ENCODE measurements around the gene AKNA.
"Not testable (repeated sequence)": the region's sequence is repeated elsewhere in the genome, so short reads cannot be mapped to it uniquely, and the experiment has no call there.

AKNA gene

DNA sequence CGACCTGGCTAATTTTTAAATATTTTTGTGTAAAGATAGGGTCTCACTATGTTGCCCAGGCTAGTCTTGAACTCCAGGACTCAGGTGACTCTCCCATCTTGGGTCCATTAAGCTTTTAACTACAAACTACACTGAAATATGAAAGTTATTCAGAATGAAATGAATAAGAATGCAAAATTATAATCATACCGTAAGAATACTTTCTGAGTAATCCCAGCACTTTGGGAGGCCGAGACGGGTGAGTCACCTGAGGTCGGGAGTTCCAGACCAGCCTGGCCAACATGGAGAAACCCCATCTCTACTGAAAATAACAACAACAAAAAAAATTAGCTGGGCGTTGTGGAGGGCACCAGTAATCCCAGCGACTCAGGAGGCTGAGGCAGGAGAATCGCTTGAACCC is 66.0 kb downstream of the AKNA start:
- H3K9me3 ChIP-seq (ENCODE audit: control insufficient read depth, insufficient read depth, low read length) = no peaks in the 10 kb centered on the region
- no peak overlapping the region for H3K27ac ChIP-seq (ENCODE audit: low read length)
- no peak overlapping the region for H3K4me3 ChIP-seq (ENCODE audit: low read length)
- H3K27me3 ChIP-seq (ENCODE audit: control insufficient read depth, insufficient read depth, low read length) = no peaks in the 10 kb centered on the region
- DNase-seq (ENCODE audit: low read depth, low spot score) = no peak
- WGBS (ENCODE audit: insufficient coverage, insufficient read length) = no CpG with 5 or more reads among the region's 8 CpGs
- no peaks in the 10 kb centered on the region for H3K4me1 ChIP-seq (ENCODE audit: control insufficient read depth, insufficient read depth, low read length)
- H3K36me3 ChIP-seq (ENCODE audit: control insufficient read depth, insufficient read depth, low read length) = no peaks in the 10 kb centered on the region

DNA sequence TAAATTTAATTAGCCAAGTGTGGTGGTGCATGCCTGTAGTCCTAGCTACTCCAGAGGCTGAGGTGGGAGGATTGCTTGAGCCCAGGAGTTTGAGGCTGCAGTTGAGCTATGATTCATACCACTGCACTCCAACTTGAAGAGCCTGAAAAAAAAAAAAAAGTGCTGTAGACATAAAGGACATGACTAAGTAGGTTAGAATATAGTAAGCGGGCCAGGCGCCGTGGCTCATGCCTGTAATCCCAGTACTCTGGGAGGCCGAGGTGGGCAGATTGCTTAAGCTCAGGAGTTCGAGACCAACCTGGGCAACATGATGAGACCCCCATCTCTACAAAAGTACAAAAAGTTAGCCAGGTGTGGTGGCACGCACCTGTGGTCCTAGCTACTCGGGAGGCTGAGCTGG is 67.1 kb downstream of the AKNA start:
- not testable (repeated sequence) for H3K4me1 ChIP-seq (ENCODE audit: control insufficient read depth, insufficient read depth, low read length); H3K36me3 ChIP-seq (ENCODE audit: control insufficient read depth, insufficient read depth, low read length); H3K4me3 ChIP-seq (ENCODE audit: low read length); H3K9me3 ChIP-seq (ENCODE audit: control insufficient read depth, insufficient read depth, low read length); H3K27me3 ChIP-seq (ENCODE audit: control insufficient read depth, insufficient read depth, low read length); DNase-seq (ENCODE audit: low read depth, low spot score); H3K27ac ChIP-seq (ENCODE audit: low read length)
- no CpG with 5 or more reads among the region's 7 CpGs for WGBS (ENCODE audit: insufficient coverage, insufficient read length)

DNA sequence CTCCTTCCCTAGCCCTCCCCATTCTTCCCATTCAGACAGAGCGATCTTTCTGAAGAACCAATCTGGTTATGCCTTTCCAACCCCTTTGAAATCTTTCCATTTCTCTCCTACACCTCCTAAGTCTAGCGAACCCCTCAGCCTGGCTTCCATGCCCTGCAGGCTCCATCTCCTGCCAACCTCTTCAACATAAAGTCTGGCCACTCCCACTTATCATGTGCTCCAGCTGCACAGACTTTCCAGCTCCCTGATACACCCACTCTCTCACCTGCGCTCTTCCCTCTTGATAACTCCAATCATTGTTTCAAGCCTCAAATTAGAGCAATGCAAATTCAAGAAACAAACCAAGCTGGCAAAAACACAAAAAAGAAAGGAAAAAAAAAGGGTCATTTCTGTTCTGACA is 68.6 kb downstream of the AKNA start:
- Histone ChIP-seq H3K27ac (ENCODE audit: low read length) (no peak overlapping the region), H3K4me3 (ENCODE audit: low read length) (no peak overlapping the region), H3K9me3 (ENCODE audit: control insufficient read depth, insufficient read depth, low read length) (no peaks in the 10 kb centered on the region), H3K4me1 (ENCODE audit: control insufficient read depth, insufficient read depth, low read length) (no peaks in the 10 kb centered on the region; the same call in 1 of the 2 replicates), H3K27me3 (ENCODE audit: control insufficient read depth, insufficient read depth, low read length) (no peaks in the 10 kb centered on the region), H3K36me3 (ENCODE audit: control insufficient read depth, insufficient read depth, low read length) (no peaks in the 10 kb centered on the region)
- DNase-seq (ENCODE audit: low read depth, low spot score) = no peak
- WGBS (ENCODE audit: insufficient coverage, insufficient read length) = no CpG with 5 or more reads among the region's 3 CpGs

DNA sequence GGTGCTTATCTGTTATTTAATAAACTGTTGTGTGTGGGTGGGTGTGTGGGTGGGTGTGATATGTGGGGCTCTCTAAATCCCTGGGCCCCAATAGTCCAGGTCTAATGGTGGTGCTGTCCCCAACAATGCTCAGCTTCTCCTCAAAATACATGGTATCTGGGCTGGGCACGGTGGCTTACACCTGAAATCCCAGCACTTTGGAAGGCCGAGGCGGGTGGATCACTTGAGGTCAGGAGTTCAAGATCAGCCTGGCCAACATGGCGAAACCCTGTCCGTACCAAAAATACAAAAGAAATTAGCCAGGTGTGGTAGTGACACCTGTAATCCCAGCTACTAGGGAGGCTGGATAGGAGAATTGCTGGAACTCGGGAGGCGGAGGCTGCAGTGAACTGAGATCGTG is 69.4 kb downstream of the AKNA start:
- no CpG with 5 or more reads among the region's 8 CpGs for WGBS (ENCODE audit: insufficient coverage, insufficient read length)
- no peaks in the 10 kb centered on the region; the same call in 1 of the 2 replicates for H3K4me1 ChIP-seq (ENCODE audit: control insufficient read depth, insufficient read depth, low read length)
- no peak overlapping the region for H3K4me3 ChIP-seq (ENCODE audit: low read length)
- H3K9me3 ChIP-seq (ENCODE audit: control insufficient read depth, insufficient read depth, low read length) = no peaks in the 10 kb centered on the region
- no peak overlapping the region for H3K27ac ChIP-seq (ENCODE audit: low read length)
- DNase-seq (ENCODE audit: low read depth, low spot score) = no peak
- H3K27me3 ChIP-seq (ENCODE audit: control insufficient read depth, insufficient read depth, low read length) = no peaks in the 10 kb centered on the region
- H3K36me3 ChIP-seq (ENCODE audit: control insufficient read depth, insufficient read depth, low read length) = no peaks in the 10 kb centered on the region

DNA sequence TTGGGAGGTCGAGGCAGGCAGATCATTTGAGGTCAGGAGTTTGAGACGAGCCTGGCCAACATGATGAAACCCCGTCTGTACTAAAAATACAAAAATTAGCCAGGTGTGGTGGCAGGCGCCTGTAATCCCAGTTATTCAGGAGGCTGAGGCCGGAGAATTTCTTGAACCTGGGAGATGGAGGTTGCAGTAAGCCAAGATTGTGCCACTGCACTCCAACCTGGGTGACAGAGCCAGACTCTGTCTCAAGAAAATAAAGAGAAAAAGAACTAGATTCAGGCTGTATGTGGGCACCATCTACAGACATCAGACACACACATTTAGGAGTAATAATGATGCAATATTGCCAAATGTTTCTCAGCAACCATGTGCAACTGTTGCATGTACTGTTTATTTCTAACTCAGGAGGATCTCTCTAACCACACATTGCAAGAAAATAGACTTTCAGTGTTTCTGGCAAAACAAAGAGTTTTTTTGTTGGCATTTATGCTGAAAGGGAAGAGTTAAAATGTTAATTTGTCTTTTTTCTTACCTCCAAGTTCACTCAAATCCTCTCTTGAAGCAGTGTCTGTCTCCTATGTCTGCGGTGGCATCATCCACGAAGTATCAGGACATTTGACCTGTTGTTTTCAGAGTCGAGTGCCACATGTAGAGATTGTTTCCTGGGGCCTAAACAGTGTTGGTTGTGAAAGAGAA is 70.0 kb downstream of the AKNA start:
- DNase-seq (ENCODE audit: low read depth, low spot score) = no peak
- Histone ChIP-seq H3K9me3 (ENCODE audit: control insufficient read depth, insufficient read depth, low read length) (no peaks in the 10 kb centered on the region), H3K27me3 (ENCODE audit: control insufficient read depth, insufficient read depth, low read length) (no peaks in the 10 kb centered on the region), H3K36me3 (ENCODE audit: control insufficient read depth, insufficient read depth, low read length) (no peaks in the 10 kb centered on the region), H3K4me1 (ENCODE audit: control insufficient read depth, insufficient read depth, low read length) (no peaks in the 10 kb centered on the region; the same call in 1 of the 2 replicates), H3K27ac (ENCODE audit: low read length) (no peak overlapping the region), H3K4me3 (ENCODE audit: low read length) (no peak overlapping the region)
- no CpG with 5 or more reads among the region's 8 CpGs for WGBS (ENCODE audit: insufficient coverage, insufficient read length)

DNA sequence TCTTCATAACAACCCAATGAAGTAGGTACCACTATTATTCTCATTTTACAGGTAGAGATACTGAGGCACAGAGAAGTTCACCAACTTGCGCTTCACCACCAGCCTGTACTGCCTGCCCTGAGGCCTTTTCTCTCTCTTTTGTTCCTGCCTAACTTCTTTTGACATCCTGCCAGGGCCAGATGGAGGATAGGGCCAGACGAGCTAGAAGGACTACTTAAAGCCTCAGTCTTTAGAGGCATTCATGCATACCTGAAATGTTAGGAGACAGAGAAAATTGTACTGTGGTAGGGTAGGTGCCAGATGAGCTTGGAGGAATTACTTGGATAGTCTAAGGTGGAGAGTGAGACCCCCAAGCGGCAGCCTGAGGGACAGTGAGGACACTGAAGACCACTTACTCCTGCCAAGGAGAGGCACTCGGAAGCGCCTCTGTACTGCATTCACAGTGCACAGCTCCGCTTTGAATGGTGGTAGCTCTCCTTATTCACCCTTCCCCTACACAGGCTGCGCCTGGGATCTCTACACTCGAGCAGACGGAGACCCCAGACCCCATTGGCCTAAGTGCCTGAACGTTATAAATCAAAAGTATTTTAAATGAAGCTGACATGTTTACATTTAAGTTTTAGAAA is 71.1 kb downstream of the AKNA start:
- no peaks in the 10 kb centered on the region; the same call in 1 of the 2 replicates for H3K4me1 ChIP-seq (ENCODE audit: control insufficient read depth, insufficient read depth, low read length)
- no peaks in the 10 kb centered on the region for H3K9me3 ChIP-seq (ENCODE audit: control insufficient read depth, insufficient read depth, low read length)
- no peaks in the 10 kb centered on the region for H3K27me3 ChIP-seq (ENCODE audit: control insufficient read depth, insufficient read depth, low read length)
- H3K27ac ChIP-seq (ENCODE audit: low read length) = no peak overlapping the region
- no peak overlapping the region for H3K4me3 ChIP-seq (ENCODE audit: low read length)
- DNase-seq (ENCODE audit: low read depth, low spot score) = no peak
- WGBS (ENCODE audit: insufficient coverage, insufficient read length) = no CpG with 5 or more reads among the region's 10 CpGs
- no peaks in the 10 kb centered on the region for H3K36me3 ChIP-seq (ENCODE audit: control insufficient read depth, insufficient read depth, low read length)

DNA sequence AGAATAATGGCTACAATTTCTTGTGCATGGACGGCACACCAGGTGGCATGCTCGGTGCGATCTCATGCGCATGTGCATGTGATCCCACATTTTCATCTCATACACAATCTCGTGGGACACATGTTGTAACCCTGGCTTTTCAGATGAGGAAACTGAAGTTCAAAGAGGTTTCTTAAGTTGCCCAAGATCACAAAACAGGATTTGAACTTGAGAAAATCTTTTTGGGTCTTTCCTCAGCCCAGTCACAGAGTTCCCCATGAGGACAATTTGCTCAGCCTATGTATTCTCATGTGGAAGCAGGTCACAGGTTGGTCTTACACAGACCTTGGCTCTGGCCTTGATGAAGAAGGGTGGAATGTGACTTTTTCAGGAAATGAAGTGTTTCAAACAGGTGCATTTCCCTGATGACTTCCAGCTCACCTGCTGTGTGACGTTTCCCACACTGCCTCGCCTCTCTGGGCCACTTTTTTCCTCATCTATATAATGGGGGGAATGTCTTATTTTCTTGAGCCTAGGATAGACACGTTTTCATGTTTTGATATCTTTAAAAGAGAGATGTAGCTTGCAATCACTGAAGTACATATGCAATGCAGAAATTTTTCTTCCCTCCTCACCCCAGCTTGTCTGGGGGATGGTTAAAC is 71.9 kb downstream of the AKNA start:
- no peak overlapping the region for H3K4me3 ChIP-seq (ENCODE audit: low read length)
- no peaks in the 10 kb centered on the region for H3K27me3 ChIP-seq (ENCODE audit: control insufficient read depth, insufficient read depth, low read length)
- H3K27ac ChIP-seq (ENCODE audit: low read length) = no peak overlapping the region
- no peaks in the 10 kb centered on the region for H3K9me3 ChIP-seq (ENCODE audit: control insufficient read depth, insufficient read depth, low read length)
- whole genome bisulfite sequencing (ENCODE audit: insufficient coverage, insufficient read length) = no CpG with 5 or more reads among the region's 8 CpGs
- DNase-seq (ENCODE audit: low read depth, low spot score) = no peak
- H3K36me3 ChIP-seq (ENCODE audit: control insufficient read depth, insufficient read depth, low read length) = no peaks in the 10 kb centered on the region
- no peaks in the 10 kb centered on the region; the same call in 1 of the 2 replicates for H3K4me1 ChIP-seq (ENCODE audit: control insufficient read depth, insufficient read depth, low read length)

DNA sequence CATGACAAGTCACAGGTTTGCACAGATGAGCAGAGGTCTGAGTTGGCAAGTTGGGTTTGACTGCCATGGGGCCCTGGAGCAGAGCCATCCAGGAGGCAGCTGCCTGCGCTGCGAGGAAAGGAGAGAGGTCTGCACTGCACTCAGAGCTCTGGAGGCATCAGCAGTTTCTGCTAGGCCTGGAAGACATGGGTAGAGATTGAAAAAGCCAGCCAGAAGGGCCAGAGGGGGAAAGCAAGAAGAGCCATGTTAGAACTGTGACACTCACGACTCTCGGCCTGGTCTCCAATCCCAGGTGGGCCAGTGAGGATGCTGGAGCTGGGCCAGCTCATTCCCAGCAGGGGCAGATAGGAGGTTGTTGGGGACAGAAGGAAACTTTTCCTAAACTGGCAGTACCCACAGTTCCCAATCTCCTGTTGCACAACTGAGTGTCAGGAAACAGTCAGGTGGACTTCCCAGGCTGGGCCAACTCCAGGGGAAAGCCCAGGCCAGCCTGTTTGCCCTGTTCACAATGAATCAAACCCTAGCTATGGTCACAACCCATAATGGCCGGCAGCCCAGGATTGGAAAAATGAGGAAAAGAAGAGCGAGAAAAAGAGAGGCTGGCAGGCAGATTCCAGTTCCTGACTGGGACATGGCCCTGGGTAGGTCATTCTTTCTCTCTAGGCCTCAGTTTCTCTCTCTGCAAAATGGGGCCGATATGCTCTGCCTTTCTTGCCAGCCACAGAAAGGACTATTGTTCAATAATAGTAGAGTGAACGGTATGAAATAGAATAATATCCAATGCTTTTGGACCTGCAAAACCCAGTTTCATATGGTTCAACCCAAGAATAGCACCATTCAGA is 72.7 kb downstream of the AKNA start:
- H3K27me3 ChIP-seq (ENCODE audit: control insufficient read depth, insufficient read depth, low read length) = no peaks in the 10 kb centered on the region
- H3K9me3 ChIP-seq (ENCODE audit: control insufficient read depth, insufficient read depth, low read length) = no peaks in the 10 kb centered on the region
- H3K27ac ChIP-seq (ENCODE audit: low read length) = no peak overlapping the region
- H3K4me3 ChIP-seq (ENCODE audit: low read length) = no peak overlapping the region
- H3K4me1 ChIP-seq (ENCODE audit: control insufficient read depth, insufficient read depth, low read length) = no peaks in the 10 kb centered on the region; the same call in 1 of the 2 replicates
- no CpG with 5 or more reads among the region's 8 CpGs for WGBS (ENCODE audit: insufficient coverage, insufficient read length)
- no peaks in the 10 kb centered on the region for H3K36me3 ChIP-seq (ENCODE audit: control insufficient read depth, insufficient read depth, low read length)
- DNase-seq (ENCODE audit: low read depth, low spot score) = no peak

DNA sequence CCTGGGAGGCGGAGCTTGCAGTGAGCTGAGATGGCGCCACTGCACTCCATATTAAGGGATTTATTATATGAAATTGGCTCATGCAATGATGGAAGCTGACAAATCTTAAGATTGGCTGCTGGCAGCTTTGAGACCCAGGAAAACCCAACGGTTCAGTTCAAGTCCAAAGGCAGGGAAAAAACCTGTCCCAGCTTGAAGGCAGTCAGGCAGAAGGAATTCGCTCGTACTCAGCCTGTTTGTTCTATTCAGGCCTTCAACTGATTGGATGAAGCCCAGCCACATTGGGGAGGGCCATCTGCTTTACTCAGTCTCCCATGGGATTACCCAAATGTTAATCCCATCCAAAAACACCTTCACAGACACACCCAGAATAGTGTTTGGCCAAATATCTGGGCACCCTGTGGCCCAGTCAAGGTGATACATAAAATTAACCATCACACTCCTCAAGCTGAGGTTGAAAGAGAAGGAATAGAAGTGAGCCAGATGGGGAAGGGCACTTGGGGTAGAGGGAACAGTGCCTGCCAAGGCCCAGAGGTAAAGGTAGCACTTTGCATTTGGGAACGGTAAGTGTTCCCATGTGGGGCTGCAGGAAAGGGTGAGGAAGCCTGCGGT is 73.4 kb downstream of the AKNA start:
- Histone ChIP-seq H3K9me3 (ENCODE audit: control insufficient read depth, insufficient read depth, low read length) (no peaks in the 10 kb centered on the region), H3K27me3 (ENCODE audit: control insufficient read depth, insufficient read depth, low read length) (no peaks in the 10 kb centered on the region), H3K27ac (ENCODE audit: low read length) (no peak overlapping the region), H3K4me1 (ENCODE audit: control insufficient read depth, insufficient read depth, low read length) (no peaks in the 10 kb centered on the region; the same call in 1 of the 2 replicates), H3K4me3 (ENCODE audit: low read length) (no peak overlapping the region), H3K36me3 (ENCODE audit: control insufficient read depth, insufficient read depth, low read length) (no peaks in the 10 kb centered on the region)
- DNase-seq (ENCODE audit: low read depth, low spot score) = no peak
- no CpG with 5 or more reads among the region's 7 CpGs for WGBS (ENCODE audit: insufficient coverage, insufficient read length)

DNA sequence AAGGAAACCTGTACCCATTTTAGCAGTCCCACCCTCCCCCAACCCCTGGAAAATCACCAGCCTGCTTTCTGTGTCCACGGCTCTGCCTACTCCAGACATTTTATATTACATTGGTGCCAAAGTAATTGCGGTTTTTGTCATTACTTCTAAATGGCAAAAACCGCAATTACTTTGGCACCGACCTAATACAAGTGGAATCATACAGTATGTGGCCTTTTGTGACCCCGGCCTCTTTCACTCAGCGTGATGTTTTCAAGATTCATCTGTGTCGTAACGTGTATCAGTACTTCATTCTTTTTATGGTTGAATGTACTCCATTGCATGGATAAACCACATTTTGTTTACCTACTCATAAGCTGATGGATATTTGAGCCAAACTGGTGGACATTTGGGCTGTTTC is 74.6 kb downstream of the AKNA start:
- Histone ChIP-seq H3K27me3 (ENCODE audit: control insufficient read depth, insufficient read depth, low read length) (no peaks in the 10 kb centered on the region), H3K36me3 (ENCODE audit: control insufficient read depth, insufficient read depth, low read length) (no peaks in the 10 kb centered on the region), H3K9me3 (ENCODE audit: control insufficient read depth, insufficient read depth, low read length) (no peaks in the 10 kb centered on the region), H3K27ac (ENCODE audit: low read length) (no peak overlapping the region), H3K4me1 (ENCODE audit: control insufficient read depth, insufficient read depth, low read length) (no peaks in the 10 kb centered on the region; the same call in 1 of the 2 replicates), H3K4me3 (ENCODE audit: low read length) (no peak overlapping the region)
- no CpG with 5 or more reads among the region's 8 CpGs for WGBS (ENCODE audit: insufficient coverage, insufficient read length)
- no peak for DNase-seq (ENCODE audit: low read depth, low spot score)

Data from iPS DF 6.9 (cell line).